Smooth muscle cell (in vitro differentiated cells): ENCODE data around the gene TCF4. TPM values are rescaled to one million over a fixed set of nuclear protein-coding genes. Genes with fewer than 3 reads are reported as not detected.

ENCODE experiments used
- DNase-seq: peaks from one replicate; lab custom pipeline; 2025; ENCODE audit not compliant: unreplicated experiment; lab: John Stamatoyannopoulos, UW
- H2AFZ ChIP-seq: fragments of 200-600 bp; sonication (generic); 2 replicates; pipeline ENCODE4 v1.6.0; 2016; ENCODE audit warnings: antibody characterized with exemption, low read depth, mild to moderate bottlenecking
- H3F3A ChIP-seq: fragments of 200-600 bp; sonication (generic); 2 replicates; pipeline ENCODE4 v1.6.0; 2017; ENCODE audit warnings: antibody characterized with exemption, low read depth
- H3K27ac ChIP-seq: fragments of 200-600 bp; sonication (generic); 2 replicates; pipeline ENCODE4 v1.5.1; 2016; ENCODE audit warnings: low read depth, mild to moderate bottlenecking
- H3K27me3 ChIP-seq: fragments of 200-600 bp; sonication (generic); 2 replicates; pipeline ENCODE4 v1.6.1; 2016; ENCODE audit warnings: low read depth, mild to moderate bottlenecking
- H3K36me3 ChIP-seq: fragments of 200-600 bp; sonication (generic); 2 replicates; pipeline ENCODE4 v1.5.1; 2016; ENCODE audit warnings: low read depth
- H3K4me1 ChIP-seq: fragments of 200-600 bp; sonication (generic); 2 replicates; pipeline ENCODE4 v1.5.1; 2016; ENCODE audit warnings: low read depth
- H3K4me2 ChIP-seq: fragments of 200-600 bp; sonication (generic); 2 replicates; pipeline ENCODE4 v1.6.0; 2016; ENCODE audit warnings: mild to moderate bottlenecking
- H3K4me3 ChIP-seq: fragments of 200-600 bp; sonication (generic); 2 replicates; pipeline ENCODE4 v1.5.1; 2016; ENCODE audit warnings: mild to moderate bottlenecking
- H3K79me2 ChIP-seq: fragments of 200-600 bp; sonication (generic); 2 replicates; pipeline ENCODE4 v1.6.0; 2016; ENCODE audit warnings: low read depth, mild to moderate bottlenecking
- H3K9ac ChIP-seq: fragments of 200-600 bp; sonication (generic); 2 replicates; pipeline ENCODE4 v1.6.0; 2016; ENCODE audit warnings: low read depth
- H3K9me3 ChIP-seq: fragments of 200-600 bp; sonication (generic); replicated peaks from 2 replicates; pipeline ENCODE4 v1.5.1; 2016; ENCODE audit warnings: low read depth
- H4K20me1 ChIP-seq: fragments of 200-600 bp; sonication (generic); 2 replicates; pipeline ENCODE4 v1.6.0; 2016; ENCODE audit warnings: low read depth
- WGBS: methylation state at CpG from one replicate; pipeline ENCODE4 v1.1.7; 2016; ENCODE audit warnings: low lambda C conversion rate; 5-methylcytosine and 5-hydroxymethylcytosine counted together
- polyA plus RNA-seq: library from polyadenylated mRNA; unstranded; fragments of >200 nt; fragmentation: Nextera tagmentation; extraction: Ambion mirVana; gene quantifications from 2 replicates; pipeline ENCODE4 v1.2.1, GENCODE V29; 2016
- total RNA-seq: library from RNA; depleted of rRNA; stranded (reverse); fragments of >200 nt; gene quantifications from 2 replicates; pipeline ENCODE4 v1.2.3, GENCODE V29; 2014
- TF ChIP-seq, protein P1 (sequence below): fragments of 200-600 bp; sonication (generic); IDR thresholded peaks from 2 replicates; pipeline ENCODE4 v1.5.1; 2017; ENCODE audit warnings: borderline replicate concordance, mild to moderate bottlenecking, antibody characterized with exemption; ENCODE audit not compliant: insufficient read depth, poor library complexity, severe bottlenecking

The TCF4 gene
- total and polyA plus RNA-seq, 2 experiments from 2014 or later = 105 to 120 TPM

DNA sequence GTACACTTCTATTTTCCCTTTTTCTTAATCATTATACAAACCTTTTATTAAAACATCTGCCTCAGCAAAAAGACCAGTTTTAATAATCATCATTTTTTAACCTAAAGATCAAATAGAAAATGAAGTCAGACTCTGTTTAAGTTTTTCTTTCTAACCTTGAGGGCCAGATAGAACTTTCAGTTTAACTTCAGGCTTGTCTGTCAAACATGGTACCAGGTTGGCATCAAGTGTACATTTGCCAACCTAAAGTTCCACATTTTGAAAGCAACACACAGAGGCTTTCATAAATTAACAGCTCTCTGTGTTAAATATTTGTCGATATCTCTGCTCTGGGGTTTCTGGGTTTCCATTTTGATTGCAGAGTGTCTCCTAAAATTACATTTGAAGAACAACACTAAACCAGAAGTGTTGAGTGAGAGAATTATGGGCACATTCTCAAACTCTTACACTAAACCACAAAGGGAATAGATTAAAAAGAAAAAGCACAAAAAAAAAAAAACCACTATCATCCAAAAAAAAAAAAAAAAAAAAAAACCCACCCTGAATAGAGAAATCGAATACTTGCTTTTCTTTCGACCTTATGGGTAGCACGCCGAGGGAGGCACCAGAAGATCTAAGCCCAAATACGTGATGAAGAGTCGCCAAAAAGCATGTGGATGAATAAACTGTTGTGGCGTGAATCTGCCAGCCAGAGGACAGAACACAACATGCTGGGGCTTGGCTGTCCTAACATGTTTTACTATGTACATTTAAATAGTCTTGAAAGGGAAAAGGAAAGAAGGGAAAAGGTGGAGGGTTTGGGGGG is 166.2 kb downstream of the TCF4 start:
- H3K36me3 ChIP-seq = no peaks in the 10 kb centered on the region
- peak overlapping the region; percentile 70 for H3K4me2 ChIP-seq
- H3K4me1 ChIP-seq = peaks cover 65% of the 10 kb centered on the region
- H2AFZ ChIP-seq = no peak overlapping the region
- H3K9ac ChIP-seq = peak overlapping the region; percentile 21
- H3K27ac ChIP-seq = peak overlapping the region; percentile 42
- H3K9me3 ChIP-seq = no peaks in the 10 kb centered on the region
- peaks cover 28% of the 10 kb centered on the region for H4K20me1 ChIP-seq
- H3F3A ChIP-seq = peaks cover 4% of the 10 kb centered on the region
- TF ChIP-seq, protein P1, sequence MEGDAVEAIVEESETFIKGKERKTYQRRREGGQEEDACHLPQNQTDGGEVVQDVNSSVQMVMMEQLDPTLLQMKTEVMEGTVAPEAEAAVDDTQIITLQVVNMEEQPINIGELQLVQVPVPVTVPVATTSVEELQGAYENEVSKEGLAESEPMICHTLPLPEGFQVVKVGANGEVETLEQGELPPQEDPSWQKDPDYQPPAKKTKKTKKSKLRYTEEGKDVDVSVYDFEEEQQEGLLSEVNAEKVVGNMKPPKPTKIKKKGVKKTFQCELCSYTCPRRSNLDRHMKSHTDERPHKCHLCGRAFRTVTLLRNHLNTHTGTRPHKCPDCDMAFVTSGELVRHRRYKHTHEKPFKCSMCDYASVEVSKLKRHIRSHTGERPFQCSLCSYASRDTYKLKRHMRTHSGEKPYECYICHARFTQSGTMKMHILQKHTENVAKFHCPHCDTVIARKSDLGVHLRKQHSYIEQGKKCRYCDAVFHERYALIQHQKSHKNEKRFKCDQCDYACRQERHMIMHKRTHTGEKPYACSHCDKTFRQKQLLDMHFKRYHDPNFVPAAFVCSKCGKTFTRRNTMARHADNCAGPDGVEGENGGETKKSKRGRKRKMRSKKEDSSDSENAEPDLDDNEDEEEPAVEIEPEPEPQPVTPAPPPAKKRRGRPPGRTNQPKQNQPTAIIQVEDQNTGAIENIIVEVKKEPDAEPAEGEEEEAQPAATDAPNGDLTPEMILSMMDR = no peak
- DNase-seq = no peak
- H3K79me2 ChIP-seq = peaks cover 98% of the 10 kb centered on the region
- peak overlapping the region; percentile 13 for H3K4me3 ChIP-seq
- H3K27me3 ChIP-seq = no peaks in the 10 kb centered on the region
- 38% methylated on average over 8 of the region's 8 CpGs for WGBS

DNA sequence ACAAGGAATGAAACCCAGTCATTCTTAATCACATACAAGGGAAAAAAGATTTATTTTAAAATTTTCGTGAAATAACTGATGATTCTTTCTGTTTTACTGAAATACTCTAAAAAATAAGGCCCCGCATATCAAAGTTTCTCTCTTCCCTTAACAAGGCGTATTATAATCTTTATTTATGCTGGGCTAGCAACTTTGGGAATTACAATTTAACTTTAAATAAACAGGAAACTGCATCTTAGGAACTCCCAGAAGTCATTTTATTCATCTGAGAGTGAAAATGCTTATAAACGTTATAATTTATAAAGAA is 166.7 kb downstream of the TCF4 start:
- peaks cover 27% of the 10 kb centered on the region for H4K20me1 ChIP-seq
- no peak overlapping the region for H2AFZ ChIP-seq
- no peaks in the 10 kb centered on the region for H3K27me3 ChIP-seq
- no peaks in the 10 kb centered on the region for H3K36me3 ChIP-seq
- peak overlapping the region; percentile 13 for H3K4me3 ChIP-seq
- H3K4me1 ChIP-seq = peaks cover 70% of the 10 kb centered on the region
- no peak for DNase-seq
- TF ChIP-seq, protein P1 = no peak
- peaks cover 98% of the 10 kb centered on the region for H3K79me2 ChIP-seq
- peak overlapping the region; percentile 70 for H3K4me2 ChIP-seq
- peaks cover 5% of the 10 kb centered on the region for H3F3A ChIP-seq
- peak overlapping the region; percentile 42 for H3K27ac ChIP-seq
- H3K9ac ChIP-seq = peak overlapping the region; percentile 21
- 67% methylated on average over 4 of the region's 4 CpGs for WGBS
- no peaks in the 10 kb centered on the region for H3K9me3 ChIP-seq

DNA sequence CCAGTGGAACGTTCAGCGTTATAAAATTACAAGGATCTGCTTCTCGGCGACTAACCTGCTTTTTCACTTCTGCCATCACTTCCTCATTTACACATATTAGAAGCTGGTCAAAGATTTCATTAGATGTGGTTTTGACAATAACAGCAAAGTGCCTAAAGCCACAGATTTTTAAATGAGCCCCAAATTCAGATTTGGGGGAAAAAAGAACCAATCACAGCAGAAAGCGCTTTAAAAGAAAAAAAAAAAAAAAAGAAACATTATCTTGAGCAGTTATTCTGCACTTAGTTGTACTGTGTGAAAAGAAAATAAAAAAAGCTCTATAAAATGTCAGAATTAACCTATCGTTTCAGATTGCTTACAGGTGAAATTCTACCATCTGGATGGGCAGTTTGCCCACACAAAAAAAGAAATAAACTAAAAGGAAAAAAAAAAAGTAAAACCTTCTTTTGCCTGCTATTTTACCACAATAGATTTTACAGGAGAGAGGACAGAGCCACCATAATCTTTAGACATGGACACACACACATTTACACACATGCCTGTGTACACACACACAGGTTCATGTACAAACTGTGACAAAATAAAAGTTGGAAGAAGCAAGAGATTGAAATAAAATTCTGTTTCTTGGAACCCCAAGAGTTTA is 167.2 kb downstream of the TCF4 start:
- peaks cover 73% of the 10 kb centered on the region for H3K4me1 ChIP-seq
- TF ChIP-seq, protein P1 = no peak
- peak overlapping the region; percentile 42 for H3K27ac ChIP-seq
- peaks cover 5% of the 10 kb centered on the region for H3F3A ChIP-seq
- WGBS = 40% methylated on average over 6 of the region's 6 CpGs
- no peaks in the 10 kb centered on the region for H3K9me3 ChIP-seq
- no peak for DNase-seq
- no peaks in the 10 kb centered on the region for H3K36me3 ChIP-seq
- H3K27me3 ChIP-seq = no peaks in the 10 kb centered on the region
- H3K4me2 ChIP-seq = peak overlapping the region; percentile 70
- peaks cover 98% of the 10 kb centered on the region for H3K79me2 ChIP-seq
- peak overlapping the region; percentile 13 for H3K4me3 ChIP-seq
- H4K20me1 ChIP-seq = peaks cover 27% of the 10 kb centered on the region
- peak overlapping the region; percentile 21 for H3K9ac ChIP-seq
- no peak overlapping the region for H2AFZ ChIP-seq
